ENCODE results near the gene FHIP1A. TPM values are rescaled to one million over a fixed set of nuclear protein-coding genes. Genes with fewer than 3 reads are reported as not detected.
"Not testable (repeated sequence)": the region's sequence is repeated elsewhere in the genome, so short reads cannot be mapped to it uniquely, and the experiment has no call there.

Gene FHIP1A
- total RNA-seq, 1 donor from 2014 or later: 13.9 TPM

DNA sequence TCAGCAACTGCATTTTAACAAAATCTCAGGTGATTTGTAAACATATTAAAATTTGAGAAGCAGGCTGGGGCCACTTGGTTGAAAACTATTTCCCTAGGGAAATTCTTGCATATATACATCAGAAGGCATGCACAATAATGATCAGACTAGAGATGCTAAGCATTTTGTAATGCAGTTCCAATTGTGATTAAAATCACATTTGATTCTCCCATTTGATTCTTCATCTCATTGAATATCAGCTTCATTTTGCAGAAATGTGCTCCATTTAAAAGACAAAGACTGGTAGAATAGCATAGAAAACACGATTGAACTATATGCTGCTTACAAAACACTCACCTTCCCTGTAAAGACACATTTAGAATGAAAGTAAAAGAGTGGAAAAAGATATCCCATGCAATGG is 32.4 kb upstream of the FHIP1A start:
- H3K27ac Mint-ChIP-seq: no peak overlapping the region
- no peak overlapping the region for H3K4me3 Mint-ChIP-seq
- H3K27me3 Mint-ChIP-seq (ENCODE audit: low read depth): no peaks in the 10 kb centered on the region
- TF ChIP-seq, protein P1, sequence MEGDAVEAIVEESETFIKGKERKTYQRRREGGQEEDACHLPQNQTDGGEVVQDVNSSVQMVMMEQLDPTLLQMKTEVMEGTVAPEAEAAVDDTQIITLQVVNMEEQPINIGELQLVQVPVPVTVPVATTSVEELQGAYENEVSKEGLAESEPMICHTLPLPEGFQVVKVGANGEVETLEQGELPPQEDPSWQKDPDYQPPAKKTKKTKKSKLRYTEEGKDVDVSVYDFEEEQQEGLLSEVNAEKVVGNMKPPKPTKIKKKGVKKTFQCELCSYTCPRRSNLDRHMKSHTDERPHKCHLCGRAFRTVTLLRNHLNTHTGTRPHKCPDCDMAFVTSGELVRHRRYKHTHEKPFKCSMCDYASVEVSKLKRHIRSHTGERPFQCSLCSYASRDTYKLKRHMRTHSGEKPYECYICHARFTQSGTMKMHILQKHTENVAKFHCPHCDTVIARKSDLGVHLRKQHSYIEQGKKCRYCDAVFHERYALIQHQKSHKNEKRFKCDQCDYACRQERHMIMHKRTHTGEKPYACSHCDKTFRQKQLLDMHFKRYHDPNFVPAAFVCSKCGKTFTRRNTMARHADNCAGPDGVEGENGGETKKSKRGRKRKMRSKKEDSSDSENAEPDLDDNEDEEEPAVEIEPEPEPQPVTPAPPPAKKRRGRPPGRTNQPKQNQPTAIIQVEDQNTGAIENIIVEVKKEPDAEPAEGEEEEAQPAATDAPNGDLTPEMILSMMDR (IDR thresholded peaks at IDR 0.05; ENCODE audit: unreplicated experiment): no peak
- peaks cover 5% of the 10 kb centered on the region for H3K36me3 Mint-ChIP-seq
- DNase-seq (ENCODE audit: low spot score in 2 of 2, unreplicated experiment in 2 of 2): no peak
- H3K9me3 Mint-ChIP-seq: peaks cover 52% of the 10 kb centered on the region
- H3K4me1 Mint-ChIP-seq: no peaks in the 10 kb centered on the region

DNA sequence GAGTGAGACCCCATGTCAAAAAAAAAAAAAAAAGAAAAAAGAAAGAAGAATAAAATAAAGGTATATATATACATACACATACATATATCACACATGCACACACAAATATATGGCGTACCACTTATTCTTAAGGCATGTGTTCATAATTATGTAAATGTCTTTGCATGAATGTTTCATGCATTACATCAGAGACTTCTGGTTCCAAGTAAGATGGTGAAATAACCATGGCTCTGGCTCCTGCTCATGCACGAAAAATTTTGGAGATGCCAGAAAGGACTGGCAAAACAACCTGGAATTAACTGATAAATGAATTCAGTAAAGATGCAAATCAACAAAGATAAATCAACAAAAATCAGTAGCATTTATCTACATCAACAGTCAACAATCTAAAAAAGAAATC is 19.7 kb upstream of the FHIP1A start:
- TF ChIP-seq, protein P1 (IDR thresholded peaks at IDR 0.05; ENCODE audit: unreplicated experiment): no peak
- no peaks in the 10 kb centered on the region for H3K27me3 Mint-ChIP-seq (ENCODE audit: low read depth)
- no peak overlapping the region for H3K4me3 Mint-ChIP-seq
- H3K36me3 Mint-ChIP-seq: peaks cover 13% of the 10 kb centered on the region
- no peak for DNase-seq (ENCODE audit: low spot score in 2 of 2, unreplicated experiment in 2 of 2)
- H3K4me1 Mint-ChIP-seq: no peaks in the 10 kb centered on the region
- no peak overlapping the region for H3K27ac Mint-ChIP-seq
- peaks cover 40% of the 10 kb centered on the region for H3K9me3 Mint-ChIP-seq

DNA sequence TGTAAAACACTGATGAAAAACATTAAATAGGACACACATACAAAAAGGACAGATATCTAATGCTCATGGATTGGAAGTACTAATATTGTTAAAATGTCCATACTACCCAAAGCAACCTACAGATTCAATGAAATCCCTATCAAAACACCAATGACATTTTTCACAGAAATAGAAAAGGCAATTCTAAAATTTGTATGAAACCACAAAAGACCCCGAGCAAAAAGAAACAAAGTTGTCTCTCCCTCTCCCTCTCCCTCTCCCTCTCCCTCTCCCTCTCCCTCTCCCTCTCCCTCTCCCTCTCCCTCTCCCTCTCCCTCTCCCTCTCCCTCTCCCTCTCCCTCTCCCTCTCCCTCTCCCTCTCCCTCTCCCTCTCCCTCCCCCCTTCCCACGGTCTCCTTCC is 19.2 kb upstream of the FHIP1A start:
- H3K27me3 Mint-ChIP-seq (ENCODE audit: low read depth); DNase-seq (ENCODE audit: low spot score in 2 of 2, unreplicated experiment in 2 of 2); H3K27ac Mint-ChIP-seq; H3K4me3 Mint-ChIP-seq; H3K4me1 Mint-ChIP-seq: not testable (repeated sequence)
- H3K36me3 Mint-ChIP-seq: peaks cover 13% of the 10 kb centered on the region
- H3K9me3 Mint-ChIP-seq: peaks cover 45% of the 10 kb centered on the region

DNA sequence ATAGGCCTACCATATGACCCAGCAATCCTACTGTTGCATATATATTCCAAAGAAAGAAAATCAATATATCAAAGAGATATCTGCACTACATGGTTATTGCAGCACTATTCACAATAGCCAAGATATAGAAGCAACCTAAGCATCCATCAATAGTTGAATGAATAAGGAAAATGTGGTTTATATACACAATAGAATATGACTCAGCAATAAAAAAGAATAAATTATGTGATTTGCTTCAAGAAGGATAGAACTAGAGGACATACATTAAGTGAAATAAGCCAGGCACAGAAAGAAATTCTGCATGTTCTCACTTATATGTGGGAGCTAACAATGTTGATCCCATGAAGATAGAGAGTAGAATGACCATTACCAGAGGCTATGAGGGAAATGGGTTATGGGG is 13.1 kb upstream of the FHIP1A start:
- Mint-ChIP-seq H3K4me3 (no peak overlapping the region), H3K36me3 (peaks cover 5% of the 10 kb centered on the region), H3K27me3 (ENCODE audit: low read depth) (no peaks in the 10 kb centered on the region), H3K27ac (no peak overlapping the region), H3K9me3 (peaks cover 29% of the 10 kb centered on the region), H3K4me1 (no peaks in the 10 kb centered on the region)
- TF ChIP-seq, protein P1 (IDR thresholded peaks at IDR 0.05; ENCODE audit: unreplicated experiment): no peak
- DNase-seq (ENCODE audit: low spot score in 2 of 2, unreplicated experiment in 2 of 2): no peak

DNA sequence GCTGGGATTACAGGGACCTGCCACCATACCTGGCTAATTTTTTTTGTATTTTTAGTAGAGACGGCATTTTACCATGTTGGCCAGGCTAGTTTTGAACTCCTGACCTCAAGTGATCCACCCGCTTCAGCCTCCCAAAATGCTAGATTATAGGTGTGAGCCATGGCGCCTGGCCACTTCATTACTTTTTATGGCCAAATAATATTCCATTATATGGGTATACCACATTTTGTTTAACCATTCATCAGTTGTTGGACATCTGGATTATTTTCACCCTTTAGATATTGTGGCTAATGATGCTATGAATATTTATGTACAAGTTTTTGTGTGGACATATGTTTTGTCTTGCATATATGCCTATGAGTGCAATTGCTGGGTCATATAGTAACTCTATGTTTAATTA is 8.6 kb upstream of the FHIP1A start:
- H3K4me3 Mint-ChIP-seq: no peak overlapping the region
- TF ChIP-seq, protein P1 (IDR thresholded peaks at IDR 0.05; ENCODE audit: unreplicated experiment): no peak
- H3K27ac Mint-ChIP-seq: no peak overlapping the region
- H3K27me3 Mint-ChIP-seq (ENCODE audit: low read depth): no peaks in the 10 kb centered on the region
- no peaks in the 10 kb centered on the region for H3K9me3 Mint-ChIP-seq
- no peaks in the 10 kb centered on the region for H3K4me1 Mint-ChIP-seq
- no peak for DNase-seq (ENCODE audit: low spot score in 2 of 2, unreplicated experiment in 2 of 2)
- H3K36me3 Mint-ChIP-seq: peaks cover 3% of the 10 kb centered on the region

DNA sequence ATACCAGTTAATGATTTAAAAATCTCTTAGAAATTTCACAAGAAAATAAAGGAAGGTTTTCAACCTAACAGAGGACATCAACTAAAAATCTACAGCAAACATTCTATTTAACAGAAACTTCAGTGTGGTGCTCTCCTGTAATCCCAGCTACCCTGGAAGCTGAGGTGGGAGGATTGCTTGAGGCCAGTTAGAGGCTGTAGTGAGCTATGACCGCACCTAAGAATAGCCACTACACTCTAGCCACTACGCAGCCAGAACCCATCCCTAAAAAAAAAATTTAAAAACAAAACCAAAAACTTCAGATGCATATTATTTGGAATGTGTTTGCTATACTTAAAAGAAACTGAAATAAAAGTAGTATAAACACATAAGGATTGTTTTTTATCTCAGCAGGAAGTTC is 7.2 kb upstream of the FHIP1A start:
- Mint-ChIP-seq H3K9me3 (no peaks in the 10 kb centered on the region), H3K27me3 (ENCODE audit: low read depth) (peaks cover 3% of the 10 kb centered on the region), H3K4me1 (no peaks in the 10 kb centered on the region), H3K36me3 (peaks cover 3% of the 10 kb centered on the region), H3K4me3 (no peak overlapping the region), H3K27ac (no peak overlapping the region)
- DNase-seq (ENCODE audit: low spot score in 2 of 2, unreplicated experiment in 2 of 2): no peak
- TF ChIP-seq, protein P1 (IDR thresholded peaks at IDR 0.05; ENCODE audit: unreplicated experiment): no peak

All from mesothelial cell of epicardium (in vitro differentiated cells).